HG03439 (cell line): ENCODE results near the gene GPR146.

ENCODE experiments used
- ATAC-seq: cut with Tn5 transposase; IDR thresholded peaks from one replicate; pipeline ENCODE4 v1.9.1; 2021; ENCODE audit warnings: mild to moderate bottlenecking, moderate library complexity; ENCODE audit not compliant: unreplicated experiment

GPR146 gene

DNA sequence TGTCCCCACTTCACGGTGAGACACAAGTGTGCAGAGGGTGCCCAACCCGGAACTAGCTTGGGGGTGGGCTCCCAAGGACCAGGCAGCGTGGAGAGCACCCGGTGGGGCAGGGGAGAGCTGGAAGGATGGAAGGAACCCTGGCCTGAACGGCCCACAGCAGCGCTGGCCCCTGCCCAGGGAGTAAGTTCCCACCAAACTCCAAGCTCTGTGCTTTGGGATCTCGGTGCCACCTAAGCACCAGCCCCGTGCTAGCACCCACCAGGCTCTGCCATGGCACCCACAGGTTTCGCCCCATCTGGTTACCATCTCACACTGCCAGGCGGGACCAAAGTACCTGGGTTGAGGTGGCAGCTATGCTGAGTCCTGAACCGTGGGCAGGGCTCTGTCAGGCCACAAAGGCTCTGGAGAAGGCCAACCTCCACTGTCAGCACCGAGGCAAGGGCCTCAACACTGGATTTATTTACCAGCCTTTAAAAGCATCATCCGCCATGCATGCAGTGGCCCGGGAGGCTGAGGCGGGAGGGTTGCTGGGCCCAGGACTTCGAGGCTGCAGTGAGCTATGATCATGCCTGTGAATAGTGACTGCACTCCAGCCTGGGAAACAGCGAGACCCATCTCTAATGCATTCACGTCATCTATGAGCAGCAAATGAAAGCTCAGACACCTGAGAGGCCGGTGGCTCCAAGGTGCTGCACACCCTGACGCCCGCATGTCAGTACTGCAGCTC, 59.6 kb downstream of the GPR146 start:
- peak; percentile 16 for ATAC-seq

GRCh38 chr7:1104516-1105179, 60.3 kb downstream of the GPR146 start:
- ATAC-seq, result no peak

DNA sequence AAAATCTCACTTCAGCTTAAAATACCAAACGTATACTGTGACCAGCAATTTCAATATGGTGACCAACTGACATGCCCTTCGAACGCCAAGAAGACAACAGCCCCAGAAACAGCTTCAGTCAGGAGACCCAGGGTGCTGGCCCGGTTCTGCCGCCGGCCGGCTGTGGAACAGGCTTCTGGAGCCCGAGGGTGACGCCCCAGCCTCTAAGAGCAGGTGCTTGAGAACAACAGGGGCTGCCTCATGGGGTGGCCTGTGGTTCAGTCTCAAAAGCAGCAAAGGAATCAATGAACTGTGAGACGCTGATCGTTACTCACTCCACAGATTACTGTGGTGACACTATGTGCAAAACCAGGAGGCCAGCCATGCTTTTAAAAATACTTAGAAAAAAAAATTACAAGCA, 60.8 kb downstream of the GPR146 start:
- ATAC-seq, result no peak

GRCh38 chr7:1106063-1106792, 61.9 kb downstream of the GPR146 start:
- ATAC-seq, result no peak

GRCh38 chr7:1106793-1107421, 62.6 kb downstream of the GPR146 start:
- ATAC-seq, result no peak

DNA sequence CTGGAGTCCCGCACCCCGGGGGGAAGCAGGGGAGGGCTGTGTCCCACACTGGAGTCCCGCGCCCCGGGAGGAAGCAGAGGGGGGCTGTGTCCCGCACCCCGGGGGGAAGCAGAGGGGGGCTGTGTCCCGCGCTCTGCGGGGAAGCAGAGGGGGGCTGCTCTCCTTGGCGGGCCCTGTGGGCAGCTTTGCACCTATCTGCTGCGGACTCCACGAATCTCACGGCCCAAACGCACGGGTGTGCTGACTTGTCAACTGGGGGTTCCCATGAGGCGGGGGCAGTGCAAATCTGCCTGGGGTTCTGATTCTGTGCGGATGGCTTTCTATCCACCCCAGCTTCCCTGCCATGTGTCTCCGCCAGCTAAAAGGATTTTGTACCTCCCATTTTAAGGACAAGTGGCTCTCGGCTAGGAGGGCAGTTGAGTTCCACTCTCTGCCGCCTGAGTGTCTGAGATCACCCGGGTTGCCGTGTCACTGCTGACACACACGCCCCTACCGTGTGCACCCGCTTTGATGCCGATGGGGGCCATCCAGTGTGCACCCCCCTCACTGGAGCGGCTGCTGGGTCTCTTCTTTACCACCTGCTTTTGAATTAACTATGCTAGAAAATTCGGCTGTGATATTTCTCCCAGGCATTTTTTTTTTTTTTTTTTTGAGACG, 64.0 kb downstream of the GPR146 start:
- no peak for ATAC-seq
